GM20431 (cell line): ENCODE results near the gene ZNF688.
"Not testable (repeated sequence)": the region's sequence is repeated elsewhere in the genome, so short reads cannot be mapped to it uniquely, and the experiment has no call there.

ENCODE experiments used
- in situ Hi-C: fragments of 300-500 bp; cut with MseI, MboI; formaldehyde crosslinking; loops from one replicate; pipeline ENCODE4 v1.15.0; 2020; ENCODE audit warnings: low sequenced_read_pairs; ENCODE audit not compliant: unreplicated experiment

The ZNF688 gene

DNA sequence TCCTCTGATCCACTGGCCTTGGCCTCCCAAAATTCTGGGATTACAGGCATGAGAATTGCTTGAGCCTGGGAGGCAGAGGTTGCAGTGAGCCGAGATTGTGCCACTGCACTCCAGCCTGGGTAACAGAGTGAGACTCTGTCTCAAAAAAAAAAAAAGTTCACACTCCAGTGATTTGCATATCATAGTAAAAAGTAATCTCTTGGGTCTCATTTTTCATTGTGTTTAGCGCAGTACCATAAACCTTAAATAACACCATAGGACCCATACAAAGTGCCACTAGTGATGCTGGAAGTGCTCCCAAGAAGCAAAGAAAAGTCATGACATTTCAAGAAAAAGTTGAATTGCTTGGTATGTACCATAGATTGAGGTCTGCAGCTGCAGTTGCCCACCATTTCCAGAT lies 18.1 kb upstream of the ZNF688 start:
- in situ Hi-C loops: not testable (repeated sequence)

DNA sequence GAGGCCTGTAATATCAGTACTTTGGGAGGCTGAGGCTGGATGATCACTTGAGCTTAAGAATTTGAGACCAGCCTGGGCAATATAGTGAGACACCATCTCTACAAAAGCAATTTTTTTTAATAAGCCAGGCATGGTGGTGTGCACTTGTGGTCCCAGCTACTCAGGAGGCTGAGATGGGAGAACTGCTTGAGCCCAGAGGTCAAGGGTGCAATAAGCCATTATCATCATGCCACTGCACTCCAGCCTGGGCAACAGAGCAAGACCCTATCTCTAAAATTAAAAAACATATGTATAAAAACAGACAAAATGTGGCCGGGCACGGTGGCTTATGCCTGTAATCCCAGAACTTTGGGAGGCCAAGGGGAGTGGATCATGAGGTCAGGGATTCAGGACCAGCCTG lies 17.1 kb upstream of the ZNF688 start:
- in situ Hi-C loops: no loop called here

DNA sequence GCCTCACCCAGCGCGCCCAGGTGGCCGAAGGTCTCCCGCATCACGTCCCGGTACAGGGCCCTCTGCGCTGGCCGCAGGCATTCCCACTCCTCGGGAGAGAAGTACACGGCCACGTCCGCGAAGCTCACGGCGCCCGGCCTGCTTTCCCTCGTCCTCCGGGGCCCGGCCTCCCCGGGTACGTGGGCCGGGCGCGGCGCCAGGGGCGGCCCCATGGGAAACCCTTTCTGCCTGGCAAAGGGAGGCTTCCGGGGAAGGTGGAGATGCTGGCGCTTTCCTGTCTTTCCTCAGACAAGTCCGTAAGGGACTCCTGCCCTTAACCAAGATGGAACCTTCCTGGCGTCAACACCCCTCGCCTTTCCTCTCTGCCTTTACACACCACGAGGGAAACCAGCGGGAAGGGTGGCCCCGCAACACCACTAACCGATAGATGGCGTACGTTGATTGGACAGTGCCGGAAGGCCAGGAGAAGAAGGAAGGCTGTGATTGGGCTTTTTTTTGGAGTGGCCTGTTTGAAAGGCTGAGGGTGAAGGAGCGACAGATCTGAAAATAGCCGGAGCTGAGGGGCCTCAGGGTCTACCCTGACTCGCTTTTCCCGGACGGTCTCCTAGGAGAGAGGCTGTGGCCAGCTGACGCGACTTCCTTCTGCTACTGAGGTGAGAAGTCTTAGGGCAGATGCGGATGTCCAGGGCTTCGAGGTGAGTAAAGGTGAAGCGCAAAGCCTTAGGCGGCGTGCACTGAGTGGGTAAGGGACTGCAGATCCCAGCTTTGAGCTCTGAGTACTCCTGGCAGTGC lies 14.1 kb upstream of the ZNF688 start, which contains the start of gene ZNF785:
Gene ZNF785, minus strand, starts transcription at position 298 of the 792 bp plus-strand sequence. Its CDS starts 86 bp downstream, at position 212.
- in situ Hi-C loops: no loop called here

DNA sequence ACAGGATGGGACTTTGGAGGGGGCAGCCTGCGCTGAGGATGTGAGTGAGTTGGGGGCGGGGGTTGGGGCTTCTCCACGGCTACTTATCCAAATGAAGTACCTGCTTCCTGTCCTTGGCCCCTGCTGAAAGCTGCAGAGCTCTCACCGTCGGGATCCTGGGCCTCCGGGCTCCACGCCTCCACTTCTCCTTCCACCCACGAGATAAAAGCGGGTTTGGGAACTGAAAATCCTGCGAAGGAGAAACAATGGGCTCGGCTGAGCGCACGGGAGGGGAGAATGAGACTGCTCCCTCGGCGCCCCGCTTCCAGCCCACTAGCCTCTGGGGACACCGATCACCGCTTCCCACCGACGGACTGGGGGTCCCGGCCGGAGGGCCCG lies 13.5 kb upstream of the ZNF688 start:
- in situ Hi-C loops: no loop called here

DNA sequence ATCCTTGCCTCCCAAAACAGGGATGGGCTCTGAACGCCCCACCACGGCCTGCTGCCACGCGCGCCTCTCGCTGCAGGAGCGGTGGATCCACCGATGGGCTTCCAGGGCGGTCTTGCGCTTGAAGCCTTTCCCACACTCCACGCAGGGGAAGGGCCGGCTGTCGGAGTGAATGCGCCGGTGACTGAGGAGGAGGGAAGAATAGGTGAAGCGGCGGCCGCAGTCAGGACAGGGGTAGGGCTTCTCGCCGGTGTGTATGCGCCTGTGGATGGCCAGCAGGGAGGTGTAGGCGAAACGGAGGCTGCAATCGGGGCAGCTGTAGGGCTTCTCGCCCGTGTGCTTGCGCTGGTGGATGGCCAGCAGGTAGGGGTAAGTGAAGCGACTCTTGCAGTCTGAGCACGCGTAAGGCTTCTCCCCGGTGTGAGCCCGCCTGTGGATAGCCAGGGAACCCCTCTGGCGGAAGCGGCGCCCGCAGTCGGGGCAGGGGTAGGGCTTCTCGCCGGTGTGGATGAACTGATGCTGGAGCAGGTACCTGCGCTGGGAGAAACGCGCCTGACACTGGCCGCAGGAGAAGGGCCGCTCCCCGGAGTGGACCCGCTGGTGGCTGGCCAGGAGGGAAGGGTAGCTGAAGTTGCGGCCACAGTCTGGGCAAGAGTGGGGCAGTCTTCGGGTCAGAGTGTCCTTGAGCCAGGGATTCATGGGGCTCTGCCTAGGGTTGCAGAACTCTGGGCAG lies 11.3 kb upstream of the ZNF688 start:
- in situ Hi-C loops: no loop called here

DNA sequence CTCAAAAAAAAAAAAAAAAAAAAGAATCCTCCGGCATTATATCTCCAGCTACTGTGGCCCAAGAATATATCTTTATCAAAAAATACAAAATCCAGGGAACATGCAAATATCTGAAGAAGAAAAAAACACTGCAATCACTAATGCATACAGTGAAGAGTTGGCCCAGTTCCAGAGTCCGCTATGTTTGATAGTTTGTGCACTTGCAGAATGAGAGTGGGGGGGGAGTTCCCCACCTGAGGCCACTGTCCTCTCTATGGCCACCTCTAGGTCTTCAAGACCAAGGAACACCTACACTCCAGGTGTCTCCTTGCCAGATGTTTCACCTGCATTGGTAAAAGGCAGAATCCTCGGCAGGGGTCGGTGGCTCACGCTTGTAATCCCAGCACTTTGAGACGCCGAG lies 9.9 kb upstream of the ZNF688 start:
- in situ Hi-C loops: no loop called here

DNA sequence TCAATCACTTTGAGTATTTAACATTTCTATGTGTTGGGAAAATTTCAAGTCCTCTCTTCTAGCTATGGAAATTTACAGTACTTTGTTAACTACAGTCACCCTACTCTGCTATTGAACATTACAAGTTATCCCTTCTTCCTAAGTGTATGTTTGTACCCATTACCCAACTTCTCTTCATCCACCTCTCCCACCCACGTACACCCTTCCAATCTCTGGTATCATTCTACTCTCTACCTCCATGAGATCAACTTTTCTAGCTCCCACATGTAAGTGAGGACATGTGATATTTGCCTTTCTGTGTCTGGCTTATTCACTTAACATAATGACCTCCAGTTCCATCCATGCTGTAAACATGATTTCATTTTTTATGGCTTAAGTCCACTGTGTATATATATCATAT lies 3.2 kb upstream of the ZNF688 start:
- in situ Hi-C loops: no loop called here

DNA sequence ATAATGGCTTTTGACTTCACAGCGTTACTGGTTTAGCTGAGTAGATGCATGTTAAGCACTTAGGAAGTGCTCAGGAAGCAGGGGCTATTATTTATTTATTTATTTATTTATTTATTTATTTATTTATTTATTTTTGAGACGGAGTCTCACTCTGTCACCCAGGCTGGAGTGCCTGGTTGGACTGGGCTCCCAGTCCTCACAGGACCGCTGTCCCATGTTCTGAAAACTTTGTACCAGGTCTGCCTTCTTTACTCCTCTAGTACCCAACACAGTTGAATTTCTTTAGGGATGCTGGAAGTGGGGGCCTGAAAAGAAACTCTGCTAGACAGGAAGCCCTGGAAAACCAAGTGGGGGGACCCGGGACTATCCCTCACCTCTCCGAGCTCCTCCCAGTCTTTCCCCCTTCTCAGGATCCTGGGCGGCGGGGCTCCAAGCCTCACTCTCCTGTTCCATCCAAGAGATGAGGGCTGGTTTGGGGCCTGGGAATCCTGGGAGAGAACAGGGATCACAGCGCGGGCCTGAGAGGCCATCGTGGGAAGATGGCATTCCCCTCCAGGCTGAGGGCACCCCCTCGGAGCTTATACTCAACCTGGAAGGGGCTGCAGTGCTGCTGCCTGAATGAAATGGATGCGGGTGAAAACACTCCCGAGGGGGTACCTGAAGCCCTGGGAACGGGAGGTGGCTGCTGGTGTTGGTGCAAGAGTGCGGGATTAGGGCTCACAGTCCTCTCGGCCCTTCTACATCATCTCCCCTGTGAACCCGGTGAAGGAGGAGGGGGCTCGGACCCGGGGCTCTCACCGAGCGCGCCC lies 674 bp downstream of the ZNF688 start:
- in situ Hi-C loops: no loop called here

DNA sequence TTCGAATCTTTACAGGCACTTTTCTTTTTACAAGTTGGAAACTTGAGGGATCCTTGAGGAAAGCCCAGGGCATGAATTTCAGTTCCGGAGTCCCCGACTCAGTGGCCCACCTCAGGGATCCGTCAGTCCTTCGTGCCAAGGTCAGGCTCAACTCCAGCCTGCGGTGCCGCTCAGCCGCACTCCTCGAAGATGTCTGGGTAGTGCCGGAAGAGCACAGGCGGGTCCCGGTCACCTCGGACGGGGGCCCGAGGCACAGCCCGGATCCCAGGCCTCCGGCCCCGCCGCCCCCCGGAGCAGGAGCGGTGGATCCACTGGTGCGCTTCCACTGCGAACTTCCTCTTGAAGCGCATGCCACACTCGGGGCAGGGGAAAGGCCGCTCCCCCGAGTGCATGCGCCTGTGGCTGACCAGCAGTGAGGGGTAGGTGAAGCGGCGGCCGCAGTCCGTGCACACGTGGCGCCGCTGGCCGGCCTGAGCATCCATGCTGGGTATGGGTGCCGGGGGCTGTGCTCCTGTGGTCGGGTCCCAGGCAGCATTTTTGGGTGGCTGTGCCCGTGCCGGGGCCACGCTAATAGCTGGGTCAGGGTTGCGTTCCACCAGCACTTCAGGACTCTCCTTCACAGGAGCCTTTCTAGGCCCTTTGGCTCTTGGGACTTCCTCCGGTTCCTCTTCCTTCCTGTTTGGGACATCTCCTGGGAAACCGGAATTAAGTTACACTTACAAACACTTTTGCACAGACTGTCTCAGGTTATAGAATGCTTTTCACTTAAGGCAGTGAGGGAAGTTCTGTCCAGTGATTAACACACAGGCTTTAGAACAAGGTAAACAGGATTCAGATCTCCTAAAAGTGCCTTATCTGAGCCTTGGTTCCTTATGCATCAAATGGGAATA lies 1.5 kb downstream of the ZNF688 start:
- in situ Hi-C loops: no loop called here

DNA sequence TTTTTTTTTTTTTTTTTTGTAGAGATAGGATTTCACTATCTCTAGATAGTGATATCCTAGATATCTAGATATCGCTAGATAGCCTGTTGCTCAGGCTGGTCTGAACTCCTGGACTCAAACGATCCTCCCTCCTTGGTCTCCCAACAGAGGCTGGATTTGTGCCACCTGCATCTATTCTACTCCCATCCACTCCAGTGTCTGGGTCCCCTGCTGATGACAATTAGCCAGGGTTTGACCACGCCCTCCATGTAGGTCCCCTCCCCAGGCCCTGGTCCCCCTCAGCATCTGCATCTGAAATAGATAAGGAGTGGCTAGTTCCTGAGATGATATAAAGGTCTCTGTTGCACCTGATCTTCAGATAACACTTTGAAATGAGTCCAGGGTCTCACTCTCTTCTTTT lies 2.2 kb downstream of the ZNF688 start:
- in situ Hi-C loops: no loop called here

DNA sequence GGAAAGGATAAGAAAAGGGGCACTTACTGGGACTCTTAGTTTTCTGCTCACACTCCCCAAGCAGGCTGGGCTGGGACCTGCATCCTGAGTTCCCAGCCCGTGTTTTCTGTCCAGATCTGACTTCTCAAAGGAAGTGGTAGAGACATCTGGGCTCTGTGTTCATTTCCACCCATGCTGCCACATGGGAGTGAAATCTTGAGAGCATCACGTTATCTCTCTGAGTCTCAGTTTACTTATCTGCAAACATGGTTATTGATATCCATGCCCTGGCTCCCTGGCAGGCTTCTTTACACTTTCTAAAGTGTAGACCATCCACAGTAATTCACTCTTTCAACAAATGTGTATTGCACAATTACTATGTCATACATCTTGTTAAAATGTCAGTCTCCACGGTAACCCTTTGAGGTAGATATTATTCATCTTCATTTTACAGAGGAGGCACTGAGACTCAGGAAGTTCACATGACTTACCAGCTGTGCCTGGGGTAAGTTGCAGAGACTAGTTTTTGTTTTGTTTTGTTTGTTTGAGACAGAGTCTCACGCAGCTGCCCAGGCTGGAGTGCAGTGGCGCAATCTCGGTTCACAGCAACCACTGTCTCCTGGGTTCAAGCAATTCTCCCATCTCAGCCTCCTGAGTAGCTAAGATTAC lies 3.4 kb downstream of the ZNF688 start:
- in situ Hi-C loops: no loop called here

DNA sequence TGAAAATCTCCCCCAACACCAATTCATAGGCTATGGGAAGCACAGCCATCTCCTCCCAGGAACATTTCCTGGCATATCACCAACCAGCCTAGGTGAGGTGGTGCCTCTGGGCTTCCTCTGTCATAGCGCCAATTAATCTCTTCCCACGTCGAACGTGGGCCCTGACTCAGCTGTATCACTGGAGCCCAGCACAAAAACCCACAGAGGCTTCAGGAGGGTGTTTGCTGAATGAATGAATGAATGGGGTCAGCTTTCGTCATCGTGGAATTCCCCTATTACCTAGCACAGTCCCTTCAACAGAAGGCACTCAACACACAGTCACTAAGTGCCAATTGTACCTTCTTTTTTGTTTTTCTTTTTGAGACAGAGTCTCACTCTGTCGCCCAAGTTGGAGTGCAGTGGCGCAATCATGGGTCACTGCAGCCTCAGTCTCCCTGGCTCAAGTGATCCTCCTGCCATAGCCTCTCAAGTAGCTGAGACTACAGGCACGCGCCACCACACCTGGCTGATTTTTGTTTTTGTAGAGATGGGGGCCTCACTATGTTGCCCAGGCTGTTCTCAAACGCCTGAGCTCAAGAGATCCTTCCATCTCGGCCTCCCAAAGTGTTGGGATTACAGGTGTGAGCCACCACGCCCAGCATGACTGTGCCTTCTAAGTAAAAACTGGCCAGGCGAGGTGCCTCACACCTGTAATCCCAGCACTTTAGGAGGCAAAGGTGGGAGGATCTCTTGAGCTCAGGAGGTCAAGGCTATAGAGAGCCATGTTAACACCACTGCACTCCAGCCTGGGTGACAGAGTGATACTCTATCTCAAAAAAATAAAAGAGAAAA lies 4.1 kb downstream of the ZNF688 start:
- in situ Hi-C loops: no loop called here

DNA sequence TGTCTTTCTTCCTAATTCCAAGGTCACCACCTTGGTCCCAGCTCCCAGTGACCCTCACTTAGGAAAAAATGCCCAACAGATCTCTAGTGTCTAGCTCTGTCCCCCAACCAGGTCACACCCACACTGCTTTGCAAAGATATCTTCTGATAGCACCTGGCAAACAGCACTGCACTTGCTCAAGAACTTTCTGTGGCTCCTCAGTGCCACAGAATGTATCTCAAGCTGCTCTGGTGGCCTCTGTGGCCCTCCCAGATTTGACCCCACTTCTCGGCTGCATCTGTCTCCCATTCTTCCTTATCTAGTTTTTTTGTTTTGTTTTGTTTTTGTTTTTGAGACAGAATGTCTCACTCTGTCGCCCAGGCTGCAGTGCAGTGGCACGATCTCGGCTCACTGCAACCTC lies 5.0 kb downstream of the ZNF688 start:
- in situ Hi-C loops: no loop called here

DNA sequence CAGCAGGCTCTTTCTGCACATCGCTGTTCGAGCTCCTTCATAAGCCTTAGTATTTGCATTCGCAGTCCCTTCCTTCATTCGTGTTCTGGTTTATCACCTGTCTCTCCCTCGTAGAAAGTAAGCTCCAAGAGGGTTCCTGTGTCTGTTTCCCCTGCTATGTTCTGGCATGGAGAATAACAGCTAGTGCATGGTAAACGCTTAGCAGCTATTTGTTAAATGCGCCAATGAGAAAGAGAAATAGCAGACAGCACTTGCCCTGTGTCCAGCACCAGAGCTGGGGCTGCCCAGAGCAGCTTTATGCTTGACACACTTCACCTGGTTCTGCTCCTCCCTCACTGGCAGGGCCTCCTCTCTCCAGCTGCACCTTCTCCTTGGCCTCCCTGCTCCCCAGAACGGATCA lies 5.5 kb downstream of the ZNF688 start:
- in situ Hi-C loops: no loop called here

DNA sequence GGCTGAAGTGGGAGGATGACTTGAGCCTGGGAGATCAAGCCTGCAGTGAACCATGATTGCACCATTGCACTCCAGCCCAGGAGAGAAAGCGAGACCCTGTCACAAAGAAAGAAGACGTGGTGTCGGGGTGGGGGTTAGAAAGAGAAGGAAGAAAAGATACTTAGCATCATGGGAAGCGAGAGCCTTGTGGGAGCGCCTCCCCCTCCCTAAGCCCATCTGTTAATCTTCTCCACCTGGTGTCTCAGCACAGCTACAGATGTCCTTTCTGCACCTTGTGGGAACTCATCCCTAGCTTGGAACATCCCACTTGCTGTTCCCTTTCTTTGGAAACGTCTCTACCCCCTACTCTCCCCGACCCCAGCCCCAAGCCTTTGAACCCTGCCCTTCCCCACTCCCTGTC lies 6.0 kb downstream of the ZNF688 start:
- in situ Hi-C loops: no loop called here

DNA sequence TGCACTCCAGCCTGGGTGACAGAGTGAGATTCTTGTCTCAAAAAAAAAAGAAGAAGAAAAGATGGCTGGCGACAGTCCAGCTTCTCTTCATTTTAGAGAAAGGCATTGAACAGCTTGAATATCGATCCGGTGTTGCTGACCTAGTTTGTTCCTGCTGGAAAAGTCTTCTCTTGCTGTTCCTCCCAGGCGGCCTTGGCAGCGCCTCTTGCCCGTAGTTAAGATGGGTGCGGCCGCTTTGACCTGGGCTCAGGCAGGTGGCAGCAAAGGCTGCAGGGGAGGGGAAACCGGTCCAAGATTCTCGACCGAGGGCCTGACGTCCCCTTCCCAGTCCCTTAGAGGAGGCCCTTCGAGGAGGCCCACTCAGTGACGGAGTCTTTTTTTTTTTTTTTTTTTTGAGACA lies 9.5 kb downstream of the ZNF688 start:
- in situ Hi-C loops: no loop called here

DNA sequence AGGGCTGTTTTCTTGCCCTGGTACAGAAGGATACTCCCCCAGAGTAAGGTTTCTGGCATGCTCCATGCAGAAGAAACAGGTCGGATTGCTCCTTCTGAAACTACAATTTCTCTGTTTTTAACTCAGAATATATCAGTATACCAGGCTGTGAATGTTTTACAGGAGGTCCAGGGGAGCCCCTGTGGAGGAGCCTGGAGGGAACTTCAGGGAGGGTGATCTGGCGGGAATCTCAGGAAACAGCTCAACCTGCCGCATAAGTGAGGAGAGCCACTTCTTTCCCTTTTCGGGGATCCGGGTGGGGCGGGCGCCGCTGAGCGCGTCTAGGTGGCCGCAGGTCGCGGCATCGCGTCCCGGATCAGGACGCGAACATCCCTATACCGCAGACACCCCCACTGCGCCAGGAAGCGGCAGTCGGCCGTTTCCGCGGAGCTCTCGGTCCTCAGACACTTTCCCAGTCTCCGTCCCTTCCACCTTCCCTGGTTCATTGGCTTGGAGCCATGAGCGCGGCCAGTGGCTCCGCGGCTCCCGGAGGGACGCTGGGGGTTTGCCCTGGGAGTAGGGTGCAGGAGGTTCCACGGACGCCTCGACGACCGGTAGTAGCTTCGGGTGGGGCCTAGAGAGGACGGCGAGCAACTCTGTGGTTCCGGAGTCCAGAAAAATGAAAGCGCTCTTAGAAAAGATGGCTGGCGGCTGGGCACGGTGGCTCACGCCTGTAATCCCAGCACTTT lies 10.3 kb downstream of the ZNF688 start:
- in situ Hi-C loops: no loop called here

DNA sequence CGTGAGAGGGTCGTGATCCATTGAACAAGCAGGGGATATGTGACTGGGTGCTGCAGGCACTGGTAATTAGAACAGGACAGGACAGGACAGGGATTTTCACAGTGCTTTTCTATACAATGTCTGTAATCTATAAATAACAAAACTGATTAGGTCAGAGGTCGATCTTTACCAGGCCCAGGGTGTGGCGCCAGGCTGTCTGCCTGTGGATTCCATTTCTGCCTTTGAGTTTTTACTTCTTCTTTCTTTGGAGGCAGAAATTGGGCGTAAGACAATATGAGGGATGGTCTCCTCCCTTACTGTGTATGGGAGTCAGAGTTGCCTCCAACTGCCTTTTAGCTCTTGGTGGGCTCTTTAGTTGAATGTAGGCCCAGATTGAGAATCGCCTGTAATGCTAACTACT lies 11.8 kb downstream of the ZNF688 start:
- in situ Hi-C loops: no loop called here
